Inflammatory macrophage (primary cell): Measurements from ENCODE around the gene IL11RA.
"Not testable (repeated sequence)": the region's sequence is repeated elsewhere in the genome, so short reads cannot be mapped to it uniquely, and the experiment has no call there.

Experiments used
- DNase-seq, 2 donors: peaks; one replicate each; pipeline ENCODE4 v3.0.0-alpha.2; 2020 to 2022

IL11RA gene

GRCh38 chr9:34629491-34629808 lies 22.5 kb upstream of the IL11RA start:
- no peak for DNase-seq

- DNase-seq = no peak
Observed at GRCh38 chr9:34630402-34631154, 21.4 kb upstream of the IL11RA start.

GRCh38 chr9:34633166-34633565 lies 18.8 kb upstream of the IL11RA start:
- DNase-seq = no peak

GRCh38 chr9:34633851-34634550 lies 18.0 kb upstream of the IL11RA start:
- peak; percentile 59 to 72 for DNase-seq

GRCh38 chr9:34634551-34635248 lies 17.3 kb upstream of the IL11RA start:
- DNase-seq = no peak

GRCh38 chr9:34635556-34635955 lies 16.4 kb upstream of the IL11RA start:
- no peak for DNase-seq

GRCh38 chr9:34636791-34637355 lies 15.1 kb upstream of the IL11RA start:
- peak in 1 of 2 donors; percentile 42 for DNase-seq

- peak; percentile 92 to 94 for DNase-seq
Observed at GRCh38 chr9:34637356-34638137, 14.4 kb upstream of the IL11RA start, which contains the start of gene SIGMAR1. Gene SIGMAR1 (minus strand): TSS chr9:34637787. CDS start chr9:34637697, 90 bp downstream.

- no peak for DNase-seq
Observed at GRCh38 chr9:34638138-34638445, 13.9 kb upstream of the IL11RA start.

GRCh38 chr9:34639322-34639721 lies 12.7 kb upstream of the IL11RA start:
- DNase-seq = not testable (repeated sequence)

- DNase-seq = no peak
Observed at GRCh38 chr9:34642679-34643078, 9.3 kb upstream of the IL11RA start.

GRCh38 chr9:34644766-34645314 lies 7.1 kb upstream of the IL11RA start:
- no peak for DNase-seq

- peak; percentile 85 to 87 for DNase-seq
Observed at GRCh38 chr9:34646211-34647083, 5.5 kb upstream of the IL11RA start, which contains the start of gene GALT. Gene GALT (plus strand): TSS chr9:34646675. CDS start chr9:34646705, 30 bp downstream.

- DNase-seq = no peak
Observed at GRCh38 chr9:34647084-34647403, 4.9 kb upstream of the IL11RA start.

- DNase-seq = no peak
Observed at GRCh38 chr9:34647651-34648050, 4.3 kb upstream of the IL11RA start.

GRCh38 chr9:34648673-34649072 lies 3.3 kb upstream of the IL11RA start:
- no peak for DNase-seq

- DNase-seq = no peak
Observed at GRCh38 chr9:34650816-34651215, 1.2 kb upstream of the IL11RA start.

- DNase-seq = no peak
Observed at GRCh38 chr9:34651321-34651720, 664 bp upstream of the IL11RA start.

- no peak for DNase-seq
Observed at GRCh38 chr9:34652602-34653000, 616 bp downstream of the IL11RA start.

GRCh38 chr9:34653151-34654072 lies 1.4 kb downstream of the IL11RA start:
- no peak for DNase-seq
